Loucy (cell line): Measurements from ENCODE around the gene KDM2B.
"Not testable (repeated sequence)": the region's sequence is repeated elsewhere in the genome, so short reads cannot be mapped to it uniquely, and the experiment has no call there.

ENCODE experiments used
- H2AFZ ChIP-seq: fragments of 200-600 bp; sonication (generic); 2 replicates; pipeline ENCODE4 v1.6.0; 2016; ENCODE audit warnings: antibody characterized with exemption, mild to moderate bottlenecking, low read length, moderate library complexity
- H3F3A ChIP-seq: fragments of 200-600 bp; 2 replicates; pipeline ENCODE4 v1.6.0; 2016; ENCODE audit warnings: antibody characterized with exemption, low read depth, mild to moderate bottlenecking
- H3K27me3 ChIP-seq: fragments of 200-600 bp; sonication (generic); 2 replicates; pipeline ENCODE4 v1.6.1; 2014; ENCODE audit warnings: low read length, mild to moderate bottlenecking; ENCODE audit not compliant: insufficient read depth, poor library complexity, severe bottlenecking
- H3K36me3 ChIP-seq: fragments of 200-600 bp; sonication (generic); 2 replicates; pipeline ENCODE4 v1.6.1; 2016; ENCODE audit warnings: low read length; ENCODE audit not compliant: insufficient read depth
- H3K4me1 ChIP-seq: fragments of 200-600 bp; sonication (generic); 2 replicates; pipeline ENCODE4 v1.5.1; 2014; ENCODE audit warnings: low read length, mild to moderate bottlenecking; ENCODE audit not compliant: insufficient read depth, poor library complexity, severe bottlenecking
- H3K4me2 ChIP-seq: fragments of 200-600 bp; sonication (generic); 2 replicates; pipeline ENCODE4 v1.6.0; 2014; ENCODE audit warnings: antibody characterized with exemption, low read length, low read depth, mild to moderate bottlenecking; ENCODE audit not compliant: poor library complexity, severe bottlenecking
- H3K4me3 ChIP-seq: fragments of 200-600 bp; sonication (generic); 2 replicates; pipeline ENCODE4 v1.5.1; 2014; ENCODE audit warnings: low read length, mild to moderate bottlenecking, mixed read lengths; ENCODE audit not compliant: poor library complexity, severe bottlenecking
- H3K79me2 ChIP-seq: fragments of 200-600 bp; sonication (generic); 2 replicates; pipeline ENCODE4 v1.6.1; 2014; ENCODE audit warnings: low read length; ENCODE audit not compliant: insufficient read depth
- H3K9ac ChIP-seq: fragments of 200-600 bp; sonication (generic); 2 replicates; pipeline ENCODE4 v1.6.0; 2014; ENCODE audit warnings: mild to moderate bottlenecking, low read depth, low read length, moderate library complexity; ENCODE audit not compliant: poor library complexity, severe bottlenecking
- H3K9me2 ChIP-seq: fragments of 200-600 bp; sonication (generic); replicated peaks from 2 replicates; pipeline ENCODE4 v1.6.1; 2016; ENCODE audit warnings: low read depth, low read length, mixed read lengths
- H3K9me3 ChIP-seq: fragments of 200-600 bp; sonication (generic); 2 replicates; pipeline ENCODE4 v1.6.1; 2014; ENCODE audit warnings: mild to moderate bottlenecking, antibody characterized with exemption, low read length, low read depth; ENCODE audit not compliant: insufficient read depth
- H4K20me1 ChIP-seq: fragments of 200-600 bp; sonication (generic); 2 replicates; pipeline ENCODE4 v1.6.0; 2014; ENCODE audit warnings: antibody characterized with exemption, low read length, mild to moderate bottlenecking; ENCODE audit not compliant: insufficient read depth, poor library complexity, severe bottlenecking
- EZH2phosphoT487 ChIP-seq: fragments of 200-600 bp; IDR thresholded peaks from 2 replicates; pipeline ENCODE4 v1.6.1; 2018; ENCODE audit warnings: antibody characterized with exemption, mild to moderate bottlenecking, moderate library complexity, borderline replicate concordance
- TF ChIP-seq, protein P1 (sequence below): fragments of 200-600 bp; sonication (generic); conservative IDR thresholded peaks from 2 replicates; pipeline ENCODE4 v1.5.1; 2014; ENCODE audit warnings: mild to moderate bottlenecking, antibody characterized with exemption, low read length

The KDM2B gene

DNA sequence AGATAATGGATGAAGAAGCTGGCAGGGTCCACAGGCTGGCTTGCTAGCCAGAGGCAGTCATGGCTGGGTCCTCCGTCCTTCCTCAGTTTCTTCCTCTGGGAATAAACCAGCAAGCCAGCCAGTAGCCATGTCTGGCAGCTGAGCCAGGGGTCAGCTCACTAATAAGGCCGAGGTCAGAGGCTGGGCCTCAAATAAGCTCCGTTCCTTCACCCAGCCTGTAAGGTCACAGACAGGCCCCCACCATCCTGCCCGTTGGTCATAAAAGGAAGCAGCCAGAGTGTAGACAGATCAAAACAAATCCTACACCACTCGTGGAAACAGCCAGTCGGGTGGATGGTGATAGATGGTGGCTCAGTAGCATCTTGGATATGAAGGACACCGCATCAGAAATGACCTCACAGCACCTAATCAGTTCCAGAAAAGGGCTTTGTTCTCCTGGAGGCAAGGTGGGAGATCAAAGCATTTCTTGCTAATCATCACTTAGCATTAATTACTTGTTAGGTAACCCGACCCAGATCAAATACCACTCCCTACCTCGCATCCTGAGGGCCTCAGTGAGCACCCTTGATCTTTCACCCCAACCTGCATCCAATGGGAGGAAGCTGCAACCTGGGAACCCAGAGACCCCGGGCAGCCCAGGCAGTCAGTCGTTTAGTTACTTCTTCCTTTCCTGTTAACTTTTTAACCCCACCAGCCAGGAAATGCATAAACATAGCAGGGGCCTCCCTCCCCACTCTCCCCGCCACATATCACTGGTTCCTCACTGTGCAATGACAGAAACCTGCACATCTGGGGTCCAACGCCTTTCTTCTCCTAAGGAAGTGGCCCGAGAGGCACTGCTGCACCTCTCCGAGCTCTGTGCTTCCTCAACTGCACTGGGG lies 90.2 kb downstream of the KDM2B start:
- Histone ChIP-seq H2AFZ (peak overlapping the region; percentile 70), H3K79me2 (peaks cover 16% of the 10 kb centered on the region; the same call in 1 of the 2 replicates), H3K36me3 (peaks cover 3% of the 10 kb centered on the region; the same call in 1 of the 2 replicates), H3K4me2 (peak overlapping the region; percentile 74), H3K4me3 (peak overlapping the region; percentile 71), H3K27me3 (no peaks in the 10 kb centered on the region), H3K9ac (peak overlapping the region; percentile 61), H3K9me2 (no peaks in the 10 kb centered on the region), H3F3A (no peaks in the 10 kb centered on the region), H4K20me1 (no peaks in the 10 kb centered on the region), H3K9me3 (no peaks in the 10 kb centered on the region), H3K4me1 (peaks cover 19% of the 10 kb centered on the region)
- TF ChIP-seq EZH2phosphoT487: no peak
- TF ChIP-seq, protein P1, sequence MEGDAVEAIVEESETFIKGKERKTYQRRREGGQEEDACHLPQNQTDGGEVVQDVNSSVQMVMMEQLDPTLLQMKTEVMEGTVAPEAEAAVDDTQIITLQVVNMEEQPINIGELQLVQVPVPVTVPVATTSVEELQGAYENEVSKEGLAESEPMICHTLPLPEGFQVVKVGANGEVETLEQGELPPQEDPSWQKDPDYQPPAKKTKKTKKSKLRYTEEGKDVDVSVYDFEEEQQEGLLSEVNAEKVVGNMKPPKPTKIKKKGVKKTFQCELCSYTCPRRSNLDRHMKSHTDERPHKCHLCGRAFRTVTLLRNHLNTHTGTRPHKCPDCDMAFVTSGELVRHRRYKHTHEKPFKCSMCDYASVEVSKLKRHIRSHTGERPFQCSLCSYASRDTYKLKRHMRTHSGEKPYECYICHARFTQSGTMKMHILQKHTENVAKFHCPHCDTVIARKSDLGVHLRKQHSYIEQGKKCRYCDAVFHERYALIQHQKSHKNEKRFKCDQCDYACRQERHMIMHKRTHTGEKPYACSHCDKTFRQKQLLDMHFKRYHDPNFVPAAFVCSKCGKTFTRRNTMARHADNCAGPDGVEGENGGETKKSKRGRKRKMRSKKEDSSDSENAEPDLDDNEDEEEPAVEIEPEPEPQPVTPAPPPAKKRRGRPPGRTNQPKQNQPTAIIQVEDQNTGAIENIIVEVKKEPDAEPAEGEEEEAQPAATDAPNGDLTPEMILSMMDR: no peak

DNA sequence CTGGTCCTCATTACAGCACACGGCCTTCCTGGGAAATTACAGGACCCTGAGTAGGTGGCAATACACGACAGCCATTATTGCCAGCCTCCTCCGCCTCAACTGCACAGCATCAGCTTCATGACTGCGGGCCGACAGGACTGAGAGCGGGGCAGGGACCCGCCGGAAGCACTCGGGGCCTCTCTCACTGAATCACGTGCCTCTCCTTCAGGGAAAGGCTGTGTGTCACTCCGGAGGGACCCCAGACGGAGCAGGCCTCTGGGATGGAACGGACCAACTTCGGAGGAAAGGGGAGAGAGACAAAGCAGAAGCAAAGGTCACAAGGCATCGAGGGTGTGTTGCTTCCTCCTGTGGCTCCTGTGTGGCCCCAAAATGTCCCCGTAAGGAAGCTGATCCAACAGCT lies 90.9 kb downstream of the KDM2B start:
- Histone ChIP-seq H4K20me1 (no peaks in the 10 kb centered on the region), H3K9ac (peak overlapping the region; percentile 61), H3K27me3 (no peaks in the 10 kb centered on the region), H3K4me3 (peak overlapping the region; percentile 71), H2AFZ (no peak overlapping the region), H3K4me1 (peaks cover 19% of the 10 kb centered on the region), H3K36me3 (peaks cover 2% of the 10 kb centered on the region; the same call in 1 of the 2 replicates), H3K9me2 (no peaks in the 10 kb centered on the region), H3K9me3 (no peaks in the 10 kb centered on the region), H3K4me2 (peak overlapping the region; percentile 74), H3K79me2 (peaks cover 21% of the 10 kb centered on the region; the same call in 1 of the 2 replicates), H3F3A (no peaks in the 10 kb centered on the region)
- TF ChIP-seq, protein P1: no peak
- no peak for TF ChIP-seq EZH2phosphoT487

DNA sequence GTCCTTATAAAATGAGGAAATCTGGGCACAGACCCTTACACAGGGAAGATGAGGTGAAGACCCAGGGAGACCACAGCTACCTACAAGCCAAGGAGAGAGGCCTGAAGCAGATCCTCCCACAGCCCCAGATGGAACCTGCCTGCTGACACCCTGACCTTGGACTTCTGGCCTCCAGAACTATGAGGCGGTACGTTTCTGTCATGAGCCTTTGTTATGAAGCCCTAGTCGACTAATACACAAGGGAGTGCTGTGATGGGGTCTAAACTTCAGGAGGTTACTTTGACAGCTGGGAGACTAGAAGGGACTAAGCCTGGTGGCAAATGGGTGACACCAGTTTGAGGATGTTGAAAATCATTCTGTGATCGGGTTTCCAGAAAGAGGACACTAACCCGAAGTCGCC lies 95.9 kb downstream of the KDM2B start:
- Histone ChIP-seq H3K9me2 (no peaks in the 10 kb centered on the region), H4K20me1 (no peaks in the 10 kb centered on the region), H3K36me3 (peaks cover 19% of the 10 kb centered on the region; the same call in 1 of the 2 replicates), H3K27me3 (no peaks in the 10 kb centered on the region), H3K4me3 (no peak overlapping the region), H3F3A (no peaks in the 10 kb centered on the region), H2AFZ (no peak overlapping the region), H3K4me2 (no peak overlapping the region), H3K9me3 (no peaks in the 10 kb centered on the region), H3K79me2 (peaks cover 23% of the 10 kb centered on the region; the same call in 1 of the 2 replicates), H3K4me1 (no peaks in the 10 kb centered on the region), H3K9ac (no peak overlapping the region)
- no peak for TF ChIP-seq EZH2phosphoT487
- TF ChIP-seq, protein P1: no peak

DNA sequence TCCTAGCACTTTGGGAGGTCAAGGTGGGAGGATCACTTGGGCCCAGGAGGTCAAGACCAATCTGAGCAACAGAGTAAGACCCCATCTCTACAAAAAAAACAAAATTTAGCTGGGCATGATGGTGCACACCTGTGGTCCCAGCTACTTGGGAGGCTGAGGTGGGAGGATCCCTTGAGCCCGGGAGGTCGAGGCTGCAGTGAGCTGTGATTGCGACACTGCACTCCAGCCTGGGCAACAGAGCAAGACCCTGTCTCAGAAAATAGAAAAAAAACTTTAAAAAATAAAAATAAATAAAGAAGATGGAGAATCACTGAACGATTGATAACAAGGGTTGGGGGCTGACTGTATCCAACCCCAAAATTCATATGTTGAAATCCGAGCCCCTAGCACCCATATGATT lies 96.3 kb downstream of the KDM2B start:
- H3K4me1 ChIP-seq, H3K9me3 ChIP-seq, H2AFZ ChIP-seq, H3K4me2 ChIP-seq, H3F3A ChIP-seq, H3K4me3 ChIP-seq, H3K9me2 ChIP-seq, H4K20me1 ChIP-seq, H3K27me3 ChIP-seq, H3K9ac ChIP-seq: not testable (repeated sequence)
- Histone ChIP-seq H3K36me3 (peaks cover 21% of the 10 kb centered on the region; the same call in 1 of the 2 replicates), H3K79me2 (peaks cover 21% of the 10 kb centered on the region; the same call in 1 of the 2 replicates)
